Ovary (tissue), 3 donors: ENCODE measurements around the gene PARD3.

Experiments
- CTCF ChIP-seq, 3 donors: fragments of 450-650 bp in 2 of 3; fragments of 200-600 bp in 1 of 3; IDR thresholded peaks; one replicate each; pipeline versions ENCODE4 v1.5.1 to v1.8.0; 2016 to 2022; ENCODE audit warnings: antibody characterized with exemption in 3 of 3, mild to moderate bottlenecking in 1 of 3
- POLR2A ChIP-seq: fragments of 450-650 bp; IDR thresholded peaks from one replicate; pipeline ENCODE4 v1.6.1; 2017; ENCODE audit warnings: antibody characterized with exemption, mild to moderate bottlenecking, moderate library complexity
- donor health status: DM: no; HTN: no; CAD: no.

DNA sequence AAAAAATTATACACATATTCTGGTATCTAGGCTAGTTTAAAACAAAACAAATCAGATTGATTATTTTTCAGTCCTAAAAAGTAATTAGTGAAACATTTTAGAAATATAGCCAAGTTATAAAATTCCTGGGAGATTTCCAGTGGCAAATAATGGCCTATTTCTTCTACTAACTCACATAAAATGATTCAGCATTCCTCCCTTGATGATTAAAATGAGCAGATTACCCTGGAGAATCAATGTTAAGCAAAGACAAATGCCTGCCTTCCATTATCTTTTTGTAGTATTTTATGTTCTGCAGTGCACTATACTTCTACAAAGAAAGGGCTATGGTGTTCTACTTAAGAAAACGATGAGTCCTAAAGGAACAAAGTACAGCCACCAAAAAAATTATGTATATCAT is 53.6 kb downstream of the PARD3 start:
- TF ChIP-seq CTCF (IDR thresholded peaks at IDR 0.05) (no peak), POLR2A (no peak)
